Fibroblast of gingiva (primary cell): ENCODE results near the gene APBB2.
A peak's percentile ranks its signal among the peaks of the same experiment; 100 is the strongest.
"Not testable (repeated sequence)": the region's sequence is repeated elsewhere in the genome, so short reads cannot be mapped to it uniquely, and the experiment has no call there.

Experiments used
- DNase-seq: peaks from one replicate; pipeline ENCODE4 v3.0.0-alpha.2; 2011; ENCODE audit warnings: low read depth

The APBB2 gene

DNA sequence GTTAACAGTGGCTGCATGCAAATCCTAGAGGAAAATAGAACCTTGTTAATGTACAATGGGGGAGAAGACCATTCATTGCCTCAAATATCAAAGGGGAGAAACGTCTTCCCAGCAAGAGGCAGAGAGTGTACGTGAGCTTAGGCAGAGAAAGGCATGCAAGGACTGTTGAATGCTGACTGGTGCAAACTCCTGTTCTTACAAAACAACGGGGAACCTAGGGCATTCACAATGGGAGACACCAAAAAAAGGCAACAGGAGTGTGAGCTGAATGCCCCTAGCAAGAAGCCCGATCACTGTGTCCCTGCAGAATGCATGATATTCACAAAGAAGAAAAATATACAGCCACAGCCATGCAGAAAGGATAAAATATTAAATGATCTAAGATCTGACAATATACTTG lies 279.7 kb downstream of the APBB2 start:
- DNase-seq: no peak

DNA sequence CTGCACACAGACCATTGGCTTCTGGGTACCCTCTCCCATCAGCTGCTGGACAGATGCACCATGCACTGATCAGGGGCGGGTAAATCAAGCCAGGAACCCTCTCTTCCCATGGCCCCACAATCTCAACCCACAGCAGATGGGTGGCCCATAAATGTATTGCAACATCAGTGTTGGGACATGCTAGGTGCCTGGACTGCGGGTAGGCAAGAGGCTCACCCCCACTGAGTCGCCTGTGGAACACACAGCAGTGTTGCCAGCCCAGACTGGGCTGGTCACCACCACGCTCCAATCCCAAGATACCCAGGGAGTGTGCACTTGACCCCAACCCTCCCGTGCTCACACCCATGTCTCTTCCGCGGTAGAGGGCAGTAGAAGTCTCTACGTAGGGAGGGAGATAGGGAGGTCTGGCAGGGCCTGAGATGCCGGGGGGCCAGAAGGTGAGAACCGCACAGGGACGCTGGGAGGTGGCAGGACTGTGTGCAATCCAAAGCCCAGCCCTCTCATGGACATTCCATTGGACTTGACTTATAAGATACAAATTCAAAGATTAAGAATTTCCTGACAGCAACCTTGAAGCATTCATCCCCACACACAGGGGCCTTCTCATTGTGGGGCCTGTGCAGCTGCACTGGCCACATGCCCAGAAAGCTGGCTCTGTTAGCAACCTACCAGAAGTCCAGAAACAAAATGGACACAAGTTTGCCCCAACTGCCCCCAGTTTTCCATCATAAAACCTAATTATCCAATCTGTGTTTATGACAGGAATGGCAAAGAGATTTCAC lies 280.9 kb downstream of the APBB2 start:
- DNase-seq: no peak

- no peak for DNase-seq
These were observed 282.5 kb downstream of the APBB2 start for GRCh38 chr4:40931841-40932240.

DNA sequence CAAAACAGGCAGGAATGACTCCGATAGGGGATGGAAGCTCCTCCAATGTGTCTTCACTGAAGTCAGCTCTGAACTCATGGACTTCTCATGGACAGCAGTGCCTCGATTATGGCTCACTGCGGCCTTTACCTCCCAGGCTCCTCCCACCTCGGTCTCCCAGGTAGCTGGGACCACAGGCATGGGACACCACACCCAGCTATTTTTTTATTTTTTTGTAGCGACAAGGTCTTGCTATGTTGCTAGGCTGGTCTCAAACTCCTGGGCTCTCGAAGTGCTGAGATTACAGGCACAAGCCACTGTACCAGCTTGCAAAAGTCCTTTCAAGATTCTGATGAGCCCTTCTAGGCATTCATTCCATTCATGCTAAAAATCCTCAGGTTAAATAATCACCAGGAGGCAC lies 283.1 kb downstream of the APBB2 start:
- no peak for DNase-seq

- no peak for DNase-seq
These were observed 287.3 kb downstream of the APBB2 start for GRCh38 chr4:40927074-40927473.

DNA sequence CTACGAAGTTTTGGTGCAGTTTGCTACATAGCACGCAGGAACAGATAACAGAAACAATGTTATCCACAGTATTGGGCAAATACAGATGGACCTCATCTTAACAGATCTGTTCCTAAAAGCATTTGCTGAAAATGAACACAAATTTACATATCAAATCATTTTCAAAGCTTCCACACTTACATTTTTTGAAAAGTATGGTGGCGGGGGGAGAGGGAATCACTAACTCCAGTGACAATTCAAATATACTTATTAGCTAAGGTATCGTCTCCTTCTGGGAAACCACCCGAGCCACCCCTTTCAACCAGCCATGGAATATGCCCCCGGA lies 289.6 kb downstream of the APBB2 start:
- no peak for DNase-seq

GRCh38 chr4:40924096-40924792 lies 290.1 kb downstream of the APBB2 start:
- DNase-seq: peak; percentile 53

DNA sequence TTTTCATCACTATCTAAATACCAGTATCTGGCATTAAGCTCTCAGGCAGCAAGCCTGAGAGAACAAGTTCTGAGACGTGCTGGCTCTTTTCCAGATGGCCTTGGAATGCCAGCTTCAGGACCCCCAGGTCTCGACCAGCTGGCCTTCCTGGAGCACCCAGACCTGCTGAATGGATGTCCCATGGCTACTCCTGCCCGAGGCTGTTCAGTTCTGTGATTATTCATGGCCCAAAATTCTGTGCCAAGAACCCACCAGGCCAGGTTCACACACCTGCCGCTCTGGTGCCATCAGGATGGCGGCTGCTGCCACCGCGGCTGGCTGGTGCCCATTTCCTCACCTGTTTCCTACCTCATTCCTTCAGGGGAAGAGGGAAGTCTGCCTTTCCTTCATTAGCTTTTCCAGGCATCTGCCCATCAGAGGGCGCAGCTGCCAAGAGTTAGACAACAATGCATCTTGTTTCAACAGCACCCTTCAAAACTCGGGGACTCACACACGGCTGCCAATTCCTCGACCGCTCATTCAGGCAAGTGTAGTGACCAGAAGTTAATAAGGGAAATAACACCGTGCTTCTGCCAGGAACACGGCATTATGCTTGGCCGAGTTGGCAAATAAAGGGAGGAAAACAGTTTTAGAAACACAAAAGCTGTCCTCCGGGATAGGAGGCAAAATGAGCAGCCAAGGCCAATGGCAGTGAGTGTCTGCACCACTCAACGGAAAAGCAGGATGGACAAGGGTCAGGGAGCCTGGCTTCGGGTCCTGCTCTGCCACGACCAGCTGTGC lies 290.8 kb downstream of the APBB2 start:
- DNase-seq: no peak

DNA sequence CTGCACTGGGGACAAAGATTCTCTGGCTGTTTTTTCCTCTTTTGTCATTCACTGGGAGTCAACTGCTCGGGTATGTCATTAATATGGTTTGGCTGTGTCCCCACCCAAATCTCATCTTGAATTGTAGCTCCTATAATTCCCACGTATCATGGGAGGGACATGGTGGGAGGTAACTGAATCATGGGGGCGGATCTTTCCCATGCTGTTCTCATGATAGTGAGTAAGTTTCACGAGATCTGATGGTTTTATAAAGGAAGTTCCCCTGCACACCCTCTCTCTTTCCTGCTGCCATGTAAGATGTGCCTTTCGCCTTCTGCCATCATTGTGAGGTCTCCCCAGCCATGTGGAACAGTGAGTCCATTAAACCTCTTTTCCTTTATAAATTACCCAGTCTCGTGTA lies 294.4 kb downstream of the APBB2 start:
- DNase-seq: not testable (repeated sequence)

DNA sequence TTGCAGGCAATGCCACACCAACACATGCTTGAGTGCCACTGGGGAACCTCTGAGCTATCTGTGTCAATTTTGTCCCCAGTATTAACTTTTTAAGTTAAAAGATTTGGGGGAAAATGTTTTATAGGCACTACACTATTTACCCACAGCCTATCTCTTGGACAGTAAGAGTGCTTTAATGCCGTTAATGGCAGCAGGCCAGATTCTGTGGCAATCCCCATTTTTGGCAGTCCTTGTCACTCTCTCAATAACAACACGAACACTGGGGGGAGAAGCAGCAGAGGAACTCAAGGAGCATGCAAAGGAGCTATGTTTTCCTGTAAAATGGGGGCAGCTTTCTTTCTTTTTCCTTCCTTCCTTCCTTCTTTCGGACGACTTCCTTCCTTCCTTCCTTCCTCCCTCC lies 296.0 kb downstream of the APBB2 start:
- peak; percentile 92 for DNase-seq

DNA sequence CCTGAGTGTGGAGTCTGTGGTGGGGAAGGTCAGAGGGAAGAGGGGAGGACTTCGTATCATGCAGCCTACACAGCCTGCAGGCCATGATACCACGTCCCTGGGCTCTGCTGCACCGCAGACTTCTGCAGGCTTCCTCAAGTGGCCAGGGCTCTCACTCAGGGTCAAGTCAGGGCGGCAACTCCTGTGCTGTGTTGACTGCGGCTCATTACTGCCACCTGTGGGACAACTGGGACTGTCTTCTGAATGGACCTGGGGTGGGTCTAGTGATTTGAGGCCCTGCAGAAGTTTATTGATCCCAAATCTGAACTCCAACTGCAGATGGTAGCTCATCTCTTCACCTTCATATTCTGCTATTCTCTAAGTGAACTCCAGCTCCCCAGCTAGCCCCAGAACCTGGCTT lies 297.5 kb downstream of the APBB2 start:
- DNase-seq: no peak

GRCh38 chr4:40916218-40916555 lies 298.2 kb downstream of the APBB2 start:
- DNase-seq: peak; percentile 87

GRCh38 chr4:40915318-40916217 lies 298.8 kb downstream of the APBB2 start:
- DNase-seq: no peak

DNA sequence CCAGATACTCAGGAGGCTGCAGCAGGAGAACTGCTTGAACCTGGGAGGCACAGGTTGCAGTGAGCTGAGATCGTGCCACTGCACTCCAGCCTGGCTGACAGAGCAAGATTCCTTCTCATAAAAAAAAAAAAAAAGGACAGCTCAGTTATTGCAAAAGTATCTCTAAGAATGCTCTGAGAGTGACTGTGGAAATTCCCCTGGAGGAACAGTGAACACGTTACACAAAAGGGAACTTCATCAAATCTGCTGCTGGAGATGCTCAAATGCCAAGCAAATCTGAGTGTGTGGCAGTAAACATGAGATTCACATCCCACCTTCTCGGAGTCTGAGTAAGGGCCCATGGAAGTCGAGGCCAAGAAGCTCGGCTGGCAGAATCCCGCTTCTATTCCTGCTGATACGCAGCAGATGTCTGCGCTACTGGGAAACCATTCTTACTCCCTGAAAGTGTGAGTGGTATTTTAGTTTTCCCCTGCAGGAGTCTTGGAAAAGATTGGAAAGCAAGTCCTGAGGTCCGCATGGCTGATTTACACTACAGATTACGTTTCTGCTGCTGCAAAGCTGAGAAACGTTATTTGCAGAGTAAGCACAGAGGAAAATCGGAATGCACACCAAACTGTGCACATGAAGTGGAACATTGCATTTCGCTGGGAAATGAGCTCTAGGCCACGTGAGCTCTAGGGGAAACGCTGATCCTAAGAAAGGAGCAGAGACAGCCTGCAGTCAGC lies 301.7 kb downstream of the APBB2 start:
- DNase-seq: peak; percentile 68

GRCh38 chr4:40910706-40911105 lies 303.6 kb downstream of the APBB2 start:
- DNase-seq: no peak

DNA sequence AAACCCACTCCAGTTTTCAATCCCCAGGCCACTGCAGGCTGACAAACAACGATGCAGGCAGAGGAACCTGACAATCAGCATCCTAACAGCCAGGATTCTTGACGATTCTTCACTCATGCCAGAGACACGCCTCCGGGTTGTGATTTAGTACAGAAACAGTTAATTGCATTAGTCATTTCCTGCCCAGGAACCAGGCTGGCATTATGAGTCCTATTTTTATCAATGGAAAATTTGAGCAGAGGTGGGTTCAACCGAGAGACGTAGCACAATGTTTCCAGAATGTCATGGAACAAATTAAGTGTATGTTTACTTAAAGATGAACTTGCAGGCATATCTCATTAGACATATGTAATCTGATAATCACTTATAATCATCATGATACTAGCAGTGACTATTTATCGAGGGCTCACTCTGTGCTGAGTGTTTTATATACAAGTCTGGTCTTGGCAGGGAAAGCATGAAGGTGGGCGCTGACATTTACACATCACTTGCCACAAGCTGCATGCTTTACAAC lies 304.9 kb downstream of the APBB2 start:
- DNase-seq: peak; percentile 86

DNA sequence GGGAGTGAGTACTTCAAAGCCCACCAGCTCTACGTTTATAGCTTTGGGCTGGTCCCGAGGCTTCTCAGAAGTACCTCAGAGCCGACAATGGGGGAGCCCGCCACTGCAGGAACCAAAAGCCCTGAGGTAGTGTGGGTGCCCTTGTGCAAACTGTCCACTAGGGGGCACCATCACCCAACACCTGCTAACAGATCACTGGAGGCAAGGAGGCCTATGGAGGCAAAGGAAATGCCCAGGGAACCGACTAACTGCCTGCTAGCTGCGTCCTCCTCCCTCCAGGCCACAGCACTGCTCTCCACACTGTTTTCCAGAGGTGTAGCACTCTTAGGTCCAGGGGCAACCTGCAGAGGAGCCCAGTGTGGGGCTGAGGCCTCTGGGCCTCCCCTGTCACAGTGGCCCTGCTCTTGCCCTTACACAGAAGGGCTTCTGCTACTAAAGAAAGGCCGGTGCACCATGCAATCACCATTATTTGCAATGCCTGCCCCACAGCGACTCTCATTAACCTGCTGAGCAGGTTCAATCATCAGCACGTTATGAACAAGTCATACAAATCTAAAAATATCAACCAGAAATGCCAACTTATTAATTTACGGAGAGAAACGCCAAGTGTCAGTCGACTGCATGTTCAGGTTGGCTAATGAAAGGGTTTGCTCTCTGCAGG lies 305.5 kb downstream of the APBB2 start:
- DNase-seq: peak; percentile 65

DNA sequence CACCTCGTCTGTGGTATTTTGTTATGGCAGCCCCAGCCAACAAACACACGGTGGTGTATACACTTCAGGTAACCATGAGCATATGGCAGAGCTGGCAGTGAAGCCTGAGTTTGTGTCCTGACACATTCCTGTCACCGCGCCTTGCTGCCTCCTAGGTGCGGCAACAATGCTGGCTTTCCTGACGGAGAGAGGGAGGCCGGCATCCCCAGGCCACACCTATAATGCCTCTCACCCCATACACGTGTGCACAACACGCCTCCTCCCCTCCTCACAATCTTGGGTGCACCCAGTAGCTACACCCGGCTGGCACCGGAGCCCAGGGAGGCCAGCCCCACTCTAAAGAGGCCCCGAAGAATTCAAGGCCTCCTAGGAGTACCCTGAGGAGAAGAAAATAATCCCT lies 306.0 kb downstream of the APBB2 start:
- DNase-seq: no peak

DNA sequence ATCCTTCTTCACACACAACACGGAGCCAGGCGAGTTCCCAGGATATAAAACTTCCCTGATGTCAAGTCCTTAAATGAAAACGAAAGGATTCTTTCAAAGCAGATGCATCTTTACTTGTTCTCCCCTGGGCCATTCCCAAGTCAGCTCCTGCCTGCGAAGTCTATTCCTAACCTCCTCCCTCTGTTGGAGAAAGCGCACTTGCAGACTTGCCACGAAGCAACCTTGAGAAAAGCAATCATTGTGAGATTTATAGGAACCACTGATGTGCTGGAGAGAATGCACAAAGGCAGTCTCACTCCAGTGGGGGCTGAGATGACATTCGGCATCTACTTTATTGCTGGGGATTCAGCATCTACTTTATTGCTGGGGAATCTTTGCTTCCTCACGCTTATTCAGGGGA lies 308.9 kb downstream of the APBB2 start:
- DNase-seq: no peak

DNA sequence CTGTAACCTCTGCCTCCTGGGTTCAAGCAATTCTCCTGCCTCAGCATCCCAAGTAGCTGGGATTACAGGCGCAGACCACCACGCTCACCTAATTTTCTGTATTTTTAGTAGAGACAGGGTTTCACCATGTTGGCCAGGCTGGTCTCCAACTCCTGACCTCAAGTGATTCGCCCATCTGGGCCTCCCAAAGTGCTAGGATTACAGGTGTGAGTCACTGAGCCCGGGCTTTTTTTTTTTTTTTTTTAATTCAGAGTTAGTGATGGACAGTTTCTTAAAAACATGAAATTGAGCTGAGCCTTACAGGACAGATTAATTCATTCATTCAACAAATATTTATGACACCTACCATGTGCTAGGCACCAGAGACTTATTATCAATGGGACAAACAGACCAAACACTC lies 313.8 kb downstream of the APBB2 start:
- not testable (repeated sequence) for DNase-seq
